DND-41 (cell line): ENCODE results near the gene DGUOK.

ENCODE experiments used
- EZH2 ChIP-seq: IDR thresholded peaks from 3 replicates; pipeline ENCODE4 v1.6.1; 2012; ENCODE audit warnings: borderline replicate concordance, low read depth, mild to moderate bottlenecking, moderate library complexity, low read length, inconsistent platforms; ENCODE audit not compliant: severe bottlenecking
- TF ChIP-seq, protein P1 (sequence below): IDR thresholded peaks from 2 replicates; pipeline ENCODE4 v1.5.1; 2012; ENCODE audit warnings: borderline replicate concordance, low read length, moderate library complexity, mild to moderate bottlenecking; ENCODE audit not compliant: poor library complexity, severe bottlenecking; ENCODE audit errors: extremely low read depth

DNA sequence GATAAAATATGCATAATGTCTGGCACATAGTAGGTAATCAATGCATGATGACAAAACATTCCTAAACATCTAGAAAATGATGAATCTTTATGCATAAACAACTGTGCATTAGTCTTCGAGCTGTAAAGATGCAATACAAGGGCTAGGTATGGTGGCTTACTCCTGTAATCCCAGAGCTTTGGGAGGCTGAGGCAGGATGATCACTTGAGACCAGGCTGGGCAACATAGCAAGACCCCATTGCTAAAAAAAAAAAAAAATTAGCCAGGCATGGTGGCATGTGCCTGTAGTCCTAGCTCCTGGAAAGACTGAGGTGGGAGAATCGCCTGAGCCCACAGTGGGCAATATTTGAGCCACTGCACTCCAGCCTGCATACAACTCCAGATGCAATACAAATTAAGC, 63.3 kb downstream of the DGUOK start:
- TF ChIP-seq, protein P1, sequence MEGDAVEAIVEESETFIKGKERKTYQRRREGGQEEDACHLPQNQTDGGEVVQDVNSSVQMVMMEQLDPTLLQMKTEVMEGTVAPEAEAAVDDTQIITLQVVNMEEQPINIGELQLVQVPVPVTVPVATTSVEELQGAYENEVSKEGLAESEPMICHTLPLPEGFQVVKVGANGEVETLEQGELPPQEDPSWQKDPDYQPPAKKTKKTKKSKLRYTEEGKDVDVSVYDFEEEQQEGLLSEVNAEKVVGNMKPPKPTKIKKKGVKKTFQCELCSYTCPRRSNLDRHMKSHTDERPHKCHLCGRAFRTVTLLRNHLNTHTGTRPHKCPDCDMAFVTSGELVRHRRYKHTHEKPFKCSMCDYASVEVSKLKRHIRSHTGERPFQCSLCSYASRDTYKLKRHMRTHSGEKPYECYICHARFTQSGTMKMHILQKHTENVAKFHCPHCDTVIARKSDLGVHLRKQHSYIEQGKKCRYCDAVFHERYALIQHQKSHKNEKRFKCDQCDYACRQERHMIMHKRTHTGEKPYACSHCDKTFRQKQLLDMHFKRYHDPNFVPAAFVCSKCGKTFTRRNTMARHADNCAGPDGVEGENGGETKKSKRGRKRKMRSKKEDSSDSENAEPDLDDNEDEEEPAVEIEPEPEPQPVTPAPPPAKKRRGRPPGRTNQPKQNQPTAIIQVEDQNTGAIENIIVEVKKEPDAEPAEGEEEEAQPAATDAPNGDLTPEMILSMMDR, result no peak
- TF ChIP-seq EZH2, result no peak
